GM23338 (cell line): ENCODE data around the gene SOX10. TPM values are rescaled to one million over a fixed set of nuclear protein-coding genes. Genes with fewer than 3 reads are reported as not detected.

ENCODE experiments used
- ATAC-seq: fragments of 200-7000 bp; cut with Tn5 transposase; 3 replicates; pipeline ENCODE4 v1.9.1; 2020
- DNase-seq: peaks from one replicate; pipeline ENCODE4 v3.0.0-alpha.2; 2015; ENCODE audit warnings: low spot score
- H2AFZ ChIP-seq: fragments of 200-600 bp; sonication (generic); 2 replicates; pipeline ENCODE4 v1.8.0; 2016; ENCODE audit warnings: antibody characterized with exemption, mild to moderate bottlenecking, moderate library complexity
- H3F3A ChIP-seq: fragments of 200-600 bp; sonication (generic); replicated peaks from 2 replicates; pipeline ENCODE4 v1.8.0; 2017; ENCODE audit warnings: antibody characterized with exemption, mixed run types, low read depth
- H3K27ac ChIP-seq: fragments of 200-600 bp; sonication (generic); 2 replicates; pipeline ENCODE4 v1.6.1; 2016; ENCODE audit warnings: low read depth
- H3K27me3 ChIP-seq: fragments of 200-600 bp; sonication (generic); 2 replicates; pipeline ENCODE4 v1.8.0; 2016; ENCODE audit warnings: mild to moderate bottlenecking, mixed run types, moderate library complexity; ENCODE audit not compliant: insufficient read depth
- H3K36me3 ChIP-seq: fragments of 200-600 bp; sonication (generic); 2 replicates; pipeline ENCODE4 v1.8.0; 2016; ENCODE audit warnings: mild to moderate bottlenecking; ENCODE audit not compliant: insufficient read depth
- H3K4me1 ChIP-seq: fragments of 200-600 bp; sonication (generic); 2 replicates; pipeline ENCODE4 v1.8.0; 2016; ENCODE audit warnings: mild to moderate bottlenecking, moderate library complexity; ENCODE audit not compliant: insufficient read depth
- H3K4me2 ChIP-seq: fragments of 200-600 bp; sonication (generic); 2 replicates; pipeline ENCODE4 v1.7.1; 2017; ENCODE audit warnings: mixed run types
- H3K4me3 ChIP-seq: fragments of 200-600 bp; sonication (generic); 2 replicates; pipeline ENCODE4 v1.6.1; 2016; ENCODE audit warnings: mixed run types
- H3K79me2 ChIP-seq: fragments of 200-600 bp; sonication (generic); replicated peaks from 2 replicates; pipeline ENCODE4 v1.8.0; 2017; ENCODE audit warnings: mild to moderate bottlenecking; ENCODE audit not compliant: insufficient read depth
- H3K9me2 ChIP-seq: fragments of 200-600 bp; sonication (generic); 2 replicates; pipeline ENCODE4 v1.8.0; 2017; ENCODE audit not compliant: insufficient read depth
- H4K20me1 ChIP-seq: fragments of 200-600 bp; sonication (generic); replicated peaks from 2 replicates; pipeline ENCODE4 v1.8.0; 2017; ENCODE audit warnings: mild to moderate bottlenecking; ENCODE audit not compliant: insufficient read depth
- H3K27ac Mint-ChIP-seq: 2 replicates; pipeline ENCODE4 v1.8.0; 2020; ENCODE audit warnings: inconsistent platforms, mild to moderate bottlenecking, moderate library complexity, mixed read lengths
- H3K27me3 Mint-ChIP-seq: 3 replicates; pipeline ENCODE4 v1.8.0; 2022; ENCODE audit warnings: low read depth, mild to moderate bottlenecking, moderate library complexity, mixed read lengths, inconsistent platforms; ENCODE audit not compliant: insufficient read depth, poor library complexity
- H3K36me3 Mint-ChIP-seq: 3 replicates; pipeline ENCODE4 v1.8.0; 2021; ENCODE audit warnings: low read depth, mild to moderate bottlenecking, inconsistent platforms, moderate library complexity, mixed read lengths
- H3K4me1 Mint-ChIP-seq: 3 replicates; pipeline ENCODE4 v1.8.0; 2020; ENCODE audit warnings: mild to moderate bottlenecking, inconsistent platforms, mixed read lengths
- H3K4me3 Mint-ChIP-seq: 3 replicates; pipeline ENCODE4 v1.8.0; 2021; ENCODE audit warnings: moderate library complexity, mild to moderate bottlenecking, inconsistent platforms, mixed read lengths
- H3K9me3 Mint-ChIP-seq: 3 replicates; pipeline ENCODE4 v1.8.0; 2020; ENCODE audit warnings: moderate library complexity, mild to moderate bottlenecking, inconsistent platforms, mixed read lengths
- CREB1 ChIP-seq: fragments of 250-450 bp; sonication (Bioruptor Pico); IDR thresholded peaks from 2 replicates; pipeline ENCODE4 v1.5.0; 2020; ENCODE audit warnings: low read depth, mild to moderate bottlenecking, moderate library complexity
- ETS1 ChIP-seq: IDR thresholded peaks from 2 replicates; pipeline ENCODE4 v1.6.1; 2016; ENCODE audit warnings: antibody characterized with exemption
- JUNB ChIP-seq: IDR thresholded peaks from one replicate; pipeline ENCODE4 v1.6.1; 2016; ENCODE audit warnings: antibody characterized with exemption; ENCODE audit not compliant: unreplicated experiment
- POLR2AphosphoS5 ChIP-seq: IDR thresholded peaks from 2 replicates; pipeline ENCODE4 v1.6.1; 2016; ENCODE audit warnings: antibody characterized with exemption, low read depth
- ZNF114 ChIP-seq: fragments of 250-450 bp; sonication (Bioruptor Pico); IDR thresholded peaks from 2 replicates; pipeline ENCODE4 v1.5.0; 2020; ENCODE audit warnings: mild to moderate bottlenecking, moderate library complexity
- ZNF462 ChIP-seq: fragments of 250-450 bp; sonication (Bioruptor Pico); IDR thresholded peaks from 2 replicates; pipeline ENCODE4 v1.5.0; 2020; ENCODE audit warnings: mild to moderate bottlenecking, moderate library complexity
- polyA plus RNA-seq: library from polyadenylated mRNA; unstranded; fragments of >200 nt; fragmentation: Nextera tagmentation; extraction: Ambion mirVana; gene quantifications from 2 replicates; pipeline ENCODE4 v1.2.1, GENCODE V29; 2016
- total RNA-seq: library from RNA; depleted of rRNA; stranded (reverse); fragments of >200 nt; shearing (Covaris generic); gene quantifications from 2 replicates; pipeline ENCODE4 v1.2.3, GENCODE V29; 2014

The SOX10 gene
- total and polyA plus RNA-seq, 2 experiments from 2014 or later, result 1.1 to 2.1 TPM

DNA sequence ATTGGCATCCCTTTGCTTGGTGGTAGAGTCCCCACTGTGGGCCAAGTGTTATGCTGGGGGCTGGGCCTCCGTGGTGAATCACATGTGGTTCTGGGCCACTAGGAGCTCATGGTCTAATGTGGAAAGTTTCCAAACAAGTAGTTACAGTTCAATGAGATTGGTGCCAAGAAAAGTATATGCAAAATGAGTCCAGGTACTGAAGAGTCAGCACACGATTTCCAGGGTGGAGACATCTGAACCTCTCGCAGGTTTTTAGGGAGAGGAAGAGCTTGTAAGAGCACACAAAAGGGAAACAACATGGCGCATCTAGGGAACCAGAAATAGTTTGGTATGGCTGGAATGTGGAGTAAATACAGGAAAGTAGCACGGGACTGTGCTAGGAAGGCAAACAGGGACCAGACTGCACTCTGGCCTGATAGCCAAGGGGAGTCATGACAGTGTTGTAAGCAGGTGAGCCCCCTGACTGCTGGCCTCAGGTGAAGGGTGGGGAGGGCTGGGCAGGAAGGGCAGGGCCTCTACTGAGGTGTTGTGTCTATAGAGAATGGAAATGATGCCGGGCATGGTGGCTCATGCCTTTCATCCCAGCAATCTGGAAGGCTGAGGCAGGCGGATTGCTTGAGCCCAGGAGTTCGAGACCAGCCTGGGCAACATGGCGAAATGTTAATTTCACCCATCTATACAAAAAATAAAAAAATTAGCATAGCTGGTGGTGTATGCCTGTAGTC is 18.3 kb downstream of the SOX10 start (continued):
- TF ChIP-seq ZNF462 (no peak), CREB1 (CRISPR knock-in tag) (no peak), POLR2AphosphoS5 (no peak), ETS1 (no peak), JUNB (no peak)

- no peaks in the 10 kb centered on the region for H3K9me2 ChIP-seq
- no peak overlapping the region for H2AFZ ChIP-seq
- peaks cover 34% of the 10 kb centered on the region for H3K36me3 ChIP-seq
- no peaks in the 10 kb centered on the region for H3K4me1 ChIP-seq
- Mint-ChIP-seq H3K36me3 (peaks cover 70% of the 10 kb centered on the region), H3K4me1 (peaks cover 6% of the 10 kb centered on the region), H3K27ac (no peak overlapping the region), H3K9me3 (no peaks in the 10 kb centered on the region), H3K27me3 (peaks cover 3% of the 10 kb centered on the region), H3K4me3 (no peak overlapping the region)
- H3F3A ChIP-seq, result no peaks in the 10 kb centered on the region
- peaks cover 24% of the 10 kb centered on the region for H4K20me1 ChIP-seq
- ATAC-seq (no peak), DNase-seq (no peak)
- H3K79me2 ChIP-seq, result peaks cover 14% of the 10 kb centered on the region; the same call in 1 of the 2 replicates
- no peaks in the 10 kb centered on the region for H3K27me3 ChIP-seq
- H3K4me2 ChIP-seq, result no peak overlapping the region
- no peak overlapping the region for H3K27ac ChIP-seq
- H3K4me3 ChIP-seq, result no peak overlapping the region
- no peak for TF ChIP-seq CREB1 (CRISPR knock-in tag)
- no peak for TF ChIP-seq ZNF462
- TF ChIP-seq ETS1, result no peak
- TF ChIP-seq ZNF114, result no peak
Measured at GRCh38 chr22:37961062-37961461, 23.3 kb downstream of the SOX10 start.
